Muscle layer of duodenum (tissue), 2 donors: ENCODE results near the gene FLCN.
"Not testable (repeated sequence)": the region's sequence is repeated elsewhere in the genome, so short reads cannot be mapped to it uniquely, and the experiment has no call there.

Source experiments
- H3K27ac ChIP-seq: one replicate; pipeline ENCODE4 v1.7.0; 2013; ENCODE audit warnings: mild to moderate bottlenecking, low read length
- H3K27me3 ChIP-seq: one replicate; pipeline ENCODE4 v1.7.0; 2013; ENCODE audit warnings: low read depth, mild to moderate bottlenecking, control low read depth, low read length
- H3K36me3 ChIP-seq, 2 donors: one replicate each; pipeline ENCODE4 v1.7.0; 2013; ENCODE audit warnings: low read length in 2 of 2, control low read depth in 1 of 2, mild to moderate bottlenecking in 1 of 2; ENCODE audit not compliant: insufficient read depth in 2 of 2, control insufficient read depth in 1 of 2
- H3K4me1 ChIP-seq, 2 donors: one replicate each; pipeline ENCODE4 v1.7.0; 2013; ENCODE audit warnings: low read length in 2 of 2, mild to moderate bottlenecking in 2 of 2, control low read depth in 1 of 2, moderate library complexity in 1 of 2; ENCODE audit not compliant: insufficient read depth in 2 of 2, control insufficient read depth in 1 of 2
- H3K4me3 ChIP-seq, 2 donors: one replicate each; pipeline ENCODE4 v1.7.0; 2013; ENCODE audit warnings: low read length in 2 of 2, low read depth in 1 of 2, mild to moderate bottlenecking in 1 of 2
- H3K9me3 ChIP-seq, 2 donors: one replicate each; pipeline ENCODE4 v1.7.0; 2013; ENCODE audit warnings: low read length in 2 of 2, control low read depth in 1 of 2, mild to moderate bottlenecking in 1 of 2; ENCODE audit not compliant: control insufficient read depth in 1 of 2
- donor health status: healthy.

FLCN gene

DNA sequence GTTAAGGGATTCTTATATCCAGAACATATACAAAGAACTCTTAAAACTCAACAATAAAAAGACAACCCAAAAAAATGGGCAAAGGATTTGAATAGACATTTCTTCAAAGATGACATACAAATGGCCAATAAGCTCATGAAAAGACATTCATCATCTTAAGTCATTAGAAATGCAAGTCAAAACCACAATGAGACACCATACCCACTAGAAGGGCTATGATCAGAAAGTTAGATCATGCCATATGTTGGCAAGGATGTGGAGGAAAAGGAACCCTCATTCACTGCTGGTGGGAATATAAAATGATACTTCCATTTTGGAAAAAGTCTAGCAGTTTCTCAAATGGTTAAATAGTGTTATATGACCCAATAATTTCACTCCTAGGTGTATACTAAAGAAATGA is 40.2 kb downstream of the FLCN start:
- no peaks in the 10 kb centered on the region for H3K9me3 ChIP-seq
- no peak overlapping the region for H3K27ac ChIP-seq
- H3K27me3 ChIP-seq: no peaks in the 10 kb centered on the region
- peaks cover 0 to 19% of the 10 kb centered on the region in 2 donors for H3K4me1 ChIP-seq
- no peak overlapping the region for H3K4me3 ChIP-seq
- peaks cover 0 to 4% of the 10 kb centered on the region in 2 donors for H3K36me3 ChIP-seq

DNA sequence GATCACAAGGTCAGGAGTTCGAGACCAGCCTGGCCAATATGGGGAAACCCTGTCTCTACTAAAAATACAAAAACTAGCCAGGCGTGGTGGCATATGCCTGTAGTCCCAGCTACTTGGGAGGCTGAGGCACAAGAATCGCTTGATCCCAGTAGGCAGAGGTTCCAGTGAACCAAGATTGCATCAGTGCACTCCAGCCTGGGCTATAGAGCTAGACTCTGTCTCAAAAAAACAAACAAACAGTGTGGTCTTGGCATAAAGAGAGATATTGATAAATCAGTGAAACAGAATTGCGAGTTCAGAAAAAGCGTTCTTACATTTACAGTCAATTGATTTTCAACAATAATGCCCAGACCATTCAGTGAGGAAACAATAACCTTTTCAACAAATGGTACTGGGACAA is 41.5 kb downstream of the FLCN start:
- not testable (repeated sequence) for H3K27me3 ChIP-seq, H3K4me3 ChIP-seq, H3K27ac ChIP-seq, H3K36me3 ChIP-seq, H3K9me3 ChIP-seq
- peaks cover 0 to 24% of the 10 kb centered on the region in 2 donors for H3K4me1 ChIP-seq

DNA sequence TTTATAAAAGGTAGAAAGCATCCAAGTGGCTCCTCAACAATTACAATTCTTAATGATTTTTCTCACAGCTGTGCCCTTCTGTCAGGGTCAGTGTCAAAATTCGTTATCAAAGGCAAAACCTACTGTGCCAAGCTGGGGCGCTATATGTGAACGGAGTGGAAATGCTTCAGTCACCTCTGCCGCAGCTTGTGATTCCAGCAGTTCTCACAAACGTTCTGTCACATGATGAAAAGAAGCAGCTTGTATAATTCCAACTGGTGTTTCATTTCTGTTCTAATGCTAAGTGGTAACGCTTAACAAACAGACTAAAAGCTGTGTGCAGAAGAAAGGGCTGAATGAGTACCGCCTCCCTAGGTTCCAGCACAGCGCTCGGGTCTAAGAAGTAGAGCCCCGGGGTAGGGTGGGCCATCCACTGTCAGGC is 45.0 kb downstream of the FLCN start:
- peak overlapping the region; percentile 73 for H3K27ac ChIP-seq
- peaks cover 10 to 16% of the 10 kb centered on the region in 2 donors for H3K36me3 ChIP-seq
- H3K4me1 ChIP-seq: peaks cover 0 to 29% of the 10 kb centered on the region in 2 donors
- no peaks in the 10 kb centered on the region for H3K27me3 ChIP-seq
- H3K9me3 ChIP-seq: no peaks in the 10 kb centered on the region
- peak overlapping the region in 1 of 2 donors; percentile 2 for H3K4me3 ChIP-seq

DNA sequence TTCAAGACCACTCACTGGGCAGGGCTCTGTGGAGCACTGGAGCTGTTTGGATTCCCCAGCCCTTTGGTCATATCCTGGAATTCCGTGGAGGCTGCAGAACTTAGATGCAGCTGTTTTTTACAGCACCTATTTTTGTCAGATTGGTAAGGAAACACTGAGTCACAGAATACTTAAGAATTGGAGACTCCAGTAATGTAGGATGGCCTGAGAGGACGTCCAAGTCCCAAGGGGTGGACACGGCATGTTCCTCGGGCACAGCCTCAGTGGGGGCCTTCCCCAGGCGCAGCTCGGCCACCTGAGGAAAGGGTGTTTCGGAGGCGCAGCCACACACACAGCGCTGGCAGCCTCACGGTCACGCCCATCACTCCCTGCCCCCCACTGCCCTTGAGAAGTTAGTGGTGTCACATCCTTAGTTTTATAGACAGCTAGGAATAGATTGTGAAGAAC is 45.6 kb downstream of the FLCN start:
- no peaks in the 10 kb centered on the region for H3K9me3 ChIP-seq
- H3K36me3 ChIP-seq: peaks cover 10 to 16% of the 10 kb centered on the region in 2 donors
- H3K4me1 ChIP-seq: peaks cover 0 to 35% of the 10 kb centered on the region in 2 donors
- peak overlapping the region in 1 of 2 donors; percentile 2 for H3K4me3 ChIP-seq
- peak overlapping the region; percentile 73 for H3K27ac ChIP-seq
- no peaks in the 10 kb centered on the region for H3K27me3 ChIP-seq

DNA sequence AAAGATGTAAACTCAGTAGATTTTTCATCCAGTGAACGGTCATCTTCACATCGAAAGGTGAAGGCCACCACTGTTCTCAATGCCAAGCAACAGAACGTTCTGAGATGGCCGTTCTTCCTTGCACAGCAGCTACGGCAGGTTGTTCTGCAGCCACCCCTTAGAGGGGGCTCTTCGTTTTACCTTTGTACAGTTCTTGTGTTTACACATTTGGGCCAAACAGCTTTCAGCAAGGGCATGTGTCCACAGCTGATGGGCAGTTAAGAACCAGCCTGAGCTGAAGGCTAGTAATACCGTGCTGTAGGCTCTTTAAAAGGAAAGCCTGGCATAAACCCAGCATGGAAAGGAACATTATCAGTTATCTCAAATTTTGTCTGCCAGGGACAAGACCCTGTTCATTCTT is 46.8 kb downstream of the FLCN start:
- Histone ChIP-seq H3K36me3 (peaks cover 10 to 16% of the 10 kb centered on the region in 2 donors), H3K27me3 (no peaks in the 10 kb centered on the region), H3K9me3 (no peaks in the 10 kb centered on the region), H3K4me1 (peaks cover 0 to 41% of the 10 kb centered on the region in 2 donors), H3K4me3 (no peak overlapping the region), H3K27ac (peak overlapping the region; percentile 10)

DNA sequence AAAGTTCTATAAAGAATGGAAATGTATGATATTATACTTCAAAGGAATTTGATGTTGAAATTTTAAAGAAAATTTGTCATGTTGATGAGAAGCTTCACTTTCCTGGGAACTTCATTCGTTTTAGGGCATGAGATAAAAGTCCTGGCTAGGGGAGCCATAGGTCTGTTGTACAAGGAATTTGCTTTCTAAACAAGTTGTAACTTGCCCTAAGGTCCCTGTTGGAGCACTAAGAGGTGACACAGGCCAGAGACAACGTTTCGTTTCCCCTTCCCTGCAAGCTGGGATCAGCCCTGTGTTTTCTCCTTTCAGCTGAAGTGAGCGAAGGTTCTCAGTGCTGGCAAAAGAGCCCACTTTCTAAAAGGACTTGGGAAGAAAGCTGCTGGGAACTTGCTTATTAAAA is 47.4 kb downstream of the FLCN start:
- peaks cover 0 to 41% of the 10 kb centered on the region in 2 donors for H3K4me1 ChIP-seq
- no peak overlapping the region for H3K27ac ChIP-seq
- no peak overlapping the region for H3K4me3 ChIP-seq
- H3K9me3 ChIP-seq: no peaks in the 10 kb centered on the region
- H3K36me3 ChIP-seq: peaks cover 12 to 16% of the 10 kb centered on the region in 2 donors
- no peaks in the 10 kb centered on the region for H3K27me3 ChIP-seq

DNA sequence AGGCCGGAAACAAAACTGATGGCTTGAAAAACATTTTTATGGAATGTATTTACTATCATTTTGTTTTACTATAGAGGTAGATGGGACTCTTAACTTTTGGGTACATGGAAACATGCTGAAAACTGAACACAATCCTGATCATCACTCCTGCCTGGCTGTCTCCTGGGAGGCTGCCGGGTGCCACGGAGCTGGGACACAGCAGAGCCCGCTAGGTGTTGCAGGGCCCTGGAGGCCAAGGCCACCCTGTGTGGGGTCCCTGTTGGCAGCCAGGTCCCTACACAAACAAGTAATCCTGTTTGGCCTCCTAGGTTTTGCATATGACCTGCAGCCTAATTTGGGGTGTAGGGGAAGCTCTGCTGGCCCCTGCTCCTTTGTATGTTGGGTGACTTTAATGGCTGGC is 48.4 kb downstream of the FLCN start:
- H3K36me3 ChIP-seq: peaks cover 21 to 23% of the 10 kb centered on the region in 2 donors

DNA sequence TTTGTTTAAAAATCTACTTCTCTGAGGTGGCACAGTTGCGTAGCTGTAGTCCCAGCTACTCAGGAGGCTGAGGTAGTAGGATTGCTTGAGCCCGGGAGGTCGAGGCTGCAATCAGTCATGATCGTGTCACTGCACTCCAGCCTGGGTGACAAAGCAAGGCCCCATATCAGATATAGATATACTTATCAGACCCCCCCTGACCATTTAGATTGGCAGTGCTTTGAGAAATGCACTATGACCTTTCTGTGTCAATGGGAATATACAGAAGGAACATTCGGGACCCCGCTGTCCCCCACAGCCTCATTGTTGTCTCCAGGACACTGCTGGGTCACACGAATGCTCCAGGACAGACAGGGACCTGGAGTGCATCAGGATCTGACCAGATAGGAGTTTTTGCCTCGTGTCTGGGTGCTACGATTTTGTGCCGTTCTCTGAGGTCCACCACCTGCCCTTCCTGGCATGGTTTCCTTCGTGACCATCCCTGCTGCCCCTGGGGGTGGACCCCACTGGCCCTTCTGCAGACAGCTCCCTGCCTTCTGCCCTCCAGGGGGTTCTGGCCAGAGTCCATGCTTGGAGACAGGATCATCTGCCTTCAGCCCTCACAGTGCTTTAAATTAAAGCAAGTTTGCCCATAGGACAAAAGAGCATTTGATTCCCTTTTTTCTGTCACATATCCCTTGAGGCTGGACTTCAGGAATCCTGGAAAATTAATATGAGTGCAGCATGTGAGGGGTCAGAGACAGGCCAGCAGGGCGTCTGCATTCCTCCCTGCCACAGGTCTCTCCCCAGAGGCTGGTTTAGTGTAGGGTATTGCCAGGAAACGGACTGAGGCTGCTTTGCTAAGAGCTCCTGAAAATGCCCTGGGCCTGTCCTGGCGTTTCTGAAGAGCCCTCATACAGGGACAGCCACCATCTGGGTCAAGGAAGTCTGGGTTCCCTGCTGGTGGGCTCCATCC is 50.1 kb downstream of the FLCN start:
- H3K4me3 ChIP-seq: no peak overlapping the region
- H3K27ac ChIP-seq: no peak overlapping the region
- H3K4me1 ChIP-seq: peaks cover 0 to 37% of the 10 kb centered on the region in 2 donors
- H3K9me3 ChIP-seq: no peaks in the 10 kb centered on the region
- H3K36me3 ChIP-seq: peaks cover 33 to 37% of the 10 kb centered on the region in 2 donors
- H3K27me3 ChIP-seq: no peaks in the 10 kb centered on the region

More for the DNA sequence above, 48.4 kb downstream of the FLCN start:
- Histone ChIP-seq H3K4me3 (no peak overlapping the region), H3K27ac (no peak overlapping the region), H3K4me1 (peaks cover 0 to 41% of the 10 kb centered on the region in 2 donors), H3K27me3 (no peaks in the 10 kb centered on the region), H3K9me3 (no peaks in the 10 kb centered on the region)

DNA sequence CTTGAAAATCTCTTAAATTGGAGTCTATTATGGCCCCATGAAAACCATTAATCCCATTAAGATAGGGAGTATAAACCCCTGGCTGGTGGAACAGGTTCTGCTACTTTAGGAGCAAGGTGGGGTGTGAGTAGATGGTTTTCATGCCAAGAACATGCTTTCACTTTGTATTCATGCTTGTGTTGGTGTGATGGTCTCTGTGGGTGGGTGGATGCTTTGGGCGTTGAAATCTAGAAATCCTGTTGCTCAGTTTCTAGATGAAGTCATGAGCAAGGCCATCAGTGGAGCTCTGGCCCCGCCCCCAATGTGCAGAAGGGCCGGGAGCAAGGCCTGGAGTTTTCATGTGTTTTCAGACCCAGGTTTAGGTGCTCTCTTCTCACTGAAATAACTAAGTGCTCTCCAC is 50.9 kb downstream of the FLCN start:
- Histone ChIP-seq H3K27me3 (no peaks in the 10 kb centered on the region), H3K4me3 (no peak overlapping the region), H3K36me3 (peaks cover 40 to 43% of the 10 kb centered on the region in 2 donors), H3K27ac (no peak overlapping the region), H3K9me3 (no peaks in the 10 kb centered on the region), H3K4me1 (peaks cover 0 to 31% of the 10 kb centered on the region in 2 donors)

DNA sequence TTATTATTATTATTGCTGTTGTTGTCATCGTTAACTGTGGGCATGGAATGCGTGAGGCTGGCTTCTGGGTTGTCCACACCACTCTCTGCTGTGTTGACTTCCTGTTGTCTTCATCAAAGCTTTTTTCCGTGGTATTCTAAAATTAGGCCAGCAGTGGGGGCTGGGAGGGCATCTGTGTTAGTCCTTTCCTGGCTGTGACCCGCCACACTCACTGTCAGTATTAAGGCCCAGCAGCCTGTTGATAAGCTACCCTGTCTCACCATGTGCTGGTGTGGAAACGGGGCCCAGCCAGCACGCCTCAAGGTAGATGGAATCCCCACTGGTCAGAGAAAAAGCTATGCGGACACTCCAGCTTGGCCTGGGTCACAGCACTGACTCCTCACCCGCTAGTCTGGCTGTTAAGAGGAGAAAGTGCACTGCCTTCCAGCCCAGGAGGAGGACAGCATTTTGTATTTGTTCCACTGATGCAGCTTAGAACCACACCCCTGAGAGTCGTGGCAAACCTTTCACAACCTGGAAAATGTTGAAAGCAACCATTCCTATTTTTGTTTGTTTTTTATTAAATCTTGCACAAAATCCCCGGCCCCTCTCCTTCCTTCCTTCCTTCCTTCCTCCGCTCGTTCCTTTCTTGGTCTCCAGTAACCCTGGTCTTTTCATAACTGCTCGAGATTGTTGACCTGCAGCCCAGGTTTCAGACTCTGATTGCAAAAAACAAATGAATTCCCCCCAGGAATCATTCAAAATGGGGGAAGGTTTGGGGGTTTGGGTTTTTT is 51.8 kb downstream of the FLCN start:
- H3K36me3 ChIP-seq: peaks cover 46 to 52% of the 10 kb centered on the region in 2 donors
- H3K4me1 ChIP-seq: peaks cover 0 to 23% of the 10 kb centered on the region in 2 donors

DNA sequence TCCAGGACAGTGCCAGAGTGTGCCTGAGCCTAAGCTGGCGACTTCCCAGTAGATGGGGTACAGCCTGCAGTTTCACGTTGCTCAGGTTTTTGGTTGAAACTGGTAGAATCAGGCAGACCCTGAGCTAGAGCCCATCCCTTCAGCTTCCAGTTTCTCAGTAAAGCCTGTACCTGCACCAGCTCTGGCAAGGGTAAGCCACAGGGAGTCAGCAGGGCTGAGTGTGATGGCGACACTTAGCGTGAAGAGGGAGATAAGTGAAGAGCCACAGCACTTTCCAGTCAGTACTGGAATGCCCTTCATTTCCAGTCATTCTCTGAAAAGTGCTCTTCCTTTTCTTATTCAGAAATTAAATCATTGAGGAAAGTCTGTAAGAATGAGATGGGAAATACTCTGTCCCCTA is 53.2 kb downstream of the FLCN start:
- Histone ChIP-seq H3K27ac (no peak overlapping the region), H3K4me1 (peaks cover 0 to 15% of the 10 kb centered on the region in 2 donors), H3K27me3 (no peaks in the 10 kb centered on the region)

More for the DNA sequence above, 51.8 kb downstream of the FLCN start:
- H3K27me3 ChIP-seq, H3K9me3 ChIP-seq, H3K27ac ChIP-seq, H3K4me3 ChIP-seq: not testable (repeated sequence)

More for the DNA sequence above, 53.2 kb downstream of the FLCN start:
- no peak overlapping the region for H3K4me3 ChIP-seq
- peaks cover 50 to 62% of the 10 kb centered on the region in 2 donors for H3K36me3 ChIP-seq
- no peaks in the 10 kb centered on the region for H3K9me3 ChIP-seq
